CD14-positive monocyte (primary cell): ENCODE results near the gene CMPK1. TPM values are rescaled to one million over a fixed set of nuclear protein-coding genes. Genes with fewer than 3 reads are reported as not detected.

Experiments
- DNase-seq, 3 donors: peaks; one replicate each; pipeline ENCODE4 v3.0.0-alpha.2; 2011 to 2022
- H2AFZ ChIP-seq: 2 replicates; pipeline ENCODE4 v1.6.0; 2012; ENCODE audit warnings: mild to moderate bottlenecking, low read depth, low read length, inconsistent platforms; ENCODE audit not compliant: insufficient read depth, poor library complexity, severe bottlenecking
- H3K27ac ChIP-seq, 2 donors: 1 replicate in 1 of 2; 2 replicates in 1 of 2; pipeline ENCODE4 v1.5.1; 2012 to 2013; ENCODE audit warnings: low read length in 2 of 2, control low read depth in 1 of 2, inconsistent platforms in 1 of 2, low read depth in 1 of 2, mild to moderate bottlenecking in 1 of 2
- H3K27me3 ChIP-seq, 2 donors: one replicate each; pipeline versions ENCODE4 v1.6.0 to v1.6.1; 2011 to 2013; ENCODE audit warnings: low read length in 2 of 2; ENCODE audit not compliant: control insufficient read depth in 2 of 2, insufficient read depth in 2 of 2
- H3K36me3 ChIP-seq, 2 donors: replicated peaks in 1 of 2; 1 replicate in 1 of 2; 2 replicates in 1 of 2; pipeline versions ENCODE4 v1.5.1 to v1.6.1; 2012 to 2013; ENCODE audit warnings: low read length in 2 of 2, control low read depth in 1 of 2, inconsistent platforms in 1 of 2, mild to moderate bottlenecking in 1 of 2; ENCODE audit not compliant: insufficient read depth in 2 of 2, control insufficient read depth in 1 of 2
- H3K4me1 ChIP-seq, 2 donors: 1 replicate in 1 of 2; 2 replicates in 1 of 2; pipeline versions ENCODE4 v1.5.1 to v1.6.1; 2012 to 2013; ENCODE audit warnings: low read length in 2 of 2, control low read depth in 1 of 2, inconsistent platforms in 1 of 2, mild to moderate bottlenecking in 1 of 2, moderate library complexity in 1 of 2; ENCODE audit not compliant: insufficient read depth in 2 of 2, control insufficient read depth in 1 of 2
- H3K4me2 ChIP-seq: replicated peaks from 2 replicates; pipeline ENCODE3; 2012; ENCODE audit warnings: low read length, moderate library complexity, mild to moderate bottlenecking; ENCODE audit not compliant: poor library complexity, severe bottlenecking; ENCODE audit errors: extremely low read depth
- H3K4me3 ChIP-seq, 3 experiments: fragments of 200-600 bp in 1 of 3; sonication (generic) in 1 of 3; replicated peaks in 1 of 3; 1 replicate in 2 of 3; 2 replicates in 1 of 3; pipeline ENCODE4 v1.5.1; 2011 to 2013; ENCODE audit warnings: low read length in 3 of 3, mild to moderate bottlenecking in 3 of 3, control low read depth in 2 of 3, low read depth in 2 of 3, inconsistent platforms in 1 of 3, moderate library complexity in 1 of 3
- H3K79me2 ChIP-seq: 2 replicates; pipeline ENCODE4 v1.6.0; 2012; ENCODE audit warnings: mild to moderate bottlenecking, control low read depth, inconsistent platforms, low read length, moderate library complexity; ENCODE audit not compliant: insufficient read depth
- H3K9ac ChIP-seq: 2 replicates; pipeline ENCODE4 v1.6.0; 2017; ENCODE audit warnings: low read length, mild to moderate bottlenecking; ENCODE audit not compliant: insufficient read depth, poor library complexity, severe bottlenecking
- H3K9me3 ChIP-seq, 2 donors: replicated peaks in 1 of 2; 1 replicate in 1 of 2; 2 replicates in 1 of 2; pipeline versions ENCODE4 v1.5.1 to v1.6.1; 2012 to 2013; ENCODE audit warnings: low read length in 2 of 2, control low read depth in 1 of 2; ENCODE audit not compliant: control insufficient read depth in 1 of 2, insufficient read depth in 1 of 2
- H4K20me1 ChIP-seq: 2 replicates; pipeline ENCODE4 v1.6.0; 2012; ENCODE audit warnings: mild to moderate bottlenecking, low read length, control low read depth, moderate library complexity; ENCODE audit not compliant: insufficient read depth
- H3K27ac Mint-ChIP-seq, 7 donors: one replicate each; pipeline ENCODE4 v1.8.0; 2020; ENCODE audit warnings: mild to moderate bottlenecking in 7 of 7, mixed read lengths in 7 of 7, moderate library complexity in 6 of 7, inconsistent platforms in 2 of 7
- H3K27me3 Mint-ChIP-seq, 3 donors: one replicate each; pipeline ENCODE4 v1.8.0; 2021 to 2022; ENCODE audit warnings: low read depth in 3 of 3, mild to moderate bottlenecking in 3 of 3, mixed read lengths in 3 of 3, moderate library complexity in 3 of 3, inconsistent platforms in 1 of 3
- H3K36me3 Mint-ChIP-seq, 2 donors: one replicate each; pipeline ENCODE4 v1.8.0; 2020; ENCODE audit warnings: mixed read lengths in 2 of 2, inconsistent platforms in 1 of 2, mild to moderate bottlenecking in 1 of 2
- H3K4me1 Mint-ChIP-seq: one replicate; pipeline ENCODE4 v1.8.0; 2020; ENCODE audit warnings: mild to moderate bottlenecking, mixed read lengths
- H3K4me3 Mint-ChIP-seq, 2 donors: one replicate each; pipeline ENCODE4 v1.8.0; 2020; ENCODE audit warnings: mild to moderate bottlenecking in 2 of 2, mixed read lengths in 2 of 2, moderate library complexity in 1 of 2
- H3K9me3 Mint-ChIP-seq, 7 donors: one replicate each; pipeline ENCODE4 v1.8.0; 2020 to 2022; ENCODE audit warnings: mixed read lengths in 7 of 7, mild to moderate bottlenecking in 6 of 7, moderate library complexity in 6 of 7, inconsistent platforms in 2 of 7
- WGBS: methylation state at CpG from one replicate; pipeline ENCODE4 v1.1.5; 2013; ENCODE audit warnings: missing lambda C conversion rate; ENCODE audit not compliant: insufficient coverage; 5-methylcytosine and 5-hydroxymethylcytosine counted together
- intact Hi-C, 2 donors: fragments of 100-400 bp; cut with micrococcal nuclease; formaldehyde crosslinking; loops; one replicate each; pipeline versions ENCODE4 v1.15.0 to v1.15.1; 2023
- polyA plus RNA-seq, 3 donors: library from polyadenylated mRNA; depleted of rRNA in 1 of 3; unstranded in 2 of 3; stranded (reverse) in 1 of 3; fragments of 300-500 nt in 2 of 3; fragments of >200 nt in 1 of 3; fragmentation: Illumina TruSeq in 2 of 3; gene quantifications; 1 replicate in 2 of 3; 2 replicates in 1 of 3; pipeline ENCODE4 v1.2.3, GENCODE V29; 2012 to 2021
- TF ChIP-seq, protein P1 (sequence below): fragments of 200-600 bp; IDR thresholded peaks from one replicate; pipeline ENCODE4 v1.8.0; 2022; ENCODE audit warnings: antibody characterized with exemption, mild to moderate bottlenecking

CMPK1 gene
- polyA plus RNA-seq, 3 donors = 17.4 to 67.6 (median 65.2) TPM

DNA sequence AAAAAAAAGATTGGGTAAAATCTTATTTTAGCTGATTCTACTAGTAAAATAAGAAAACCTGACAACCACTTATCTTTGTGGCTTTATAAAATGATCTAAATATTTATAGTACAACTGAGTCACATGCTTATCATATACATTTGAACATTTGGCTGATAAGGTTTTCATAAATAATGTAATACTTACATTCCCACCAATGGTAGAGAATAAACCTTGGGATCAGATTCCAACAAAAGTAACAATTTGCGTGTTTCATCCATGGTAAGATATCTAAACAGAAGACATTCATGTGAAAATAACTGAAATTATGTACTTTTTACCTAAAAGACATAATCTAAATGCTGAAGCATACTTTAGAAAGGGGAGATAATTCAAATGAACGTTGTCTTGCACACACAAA, 38.0 kb upstream of the CMPK1 start:
- Histone ChIP-seq H3K36me3 (peaks cover 37 to 73% of the 10 kb centered on the region in 2 donors), H3K4me2 (no peak overlapping the region), H3K27me3 (no peaks in the 10 kb centered on the region), H3K9me3 (no peaks in the 10 kb centered on the region), H3K79me2 (no peaks in the 10 kb centered on the region), H3K27ac (no peak overlapping the region), H3K4me3 (no peak overlapping the region), H2AFZ (no peak overlapping the region), H3K4me1 (peaks cover 3 to 7% of the 10 kb centered on the region in 2 donors), H4K20me1 (no peaks in the 10 kb centered on the region), H3K9ac (no peak overlapping the region)
- Mint-ChIP-seq H3K4me3 (no peak overlapping the region), H3K27ac (no peak overlapping the region), H3K27me3 (peaks cover 0 to 1% (median 0%) of the 10 kb centered on the region in 3 donors), H3K36me3 (peaks cover 24 to 49% of the 10 kb centered on the region in 2 donors), H3K9me3 (no peaks in the 10 kb centered on the region), H3K4me1 (peaks cover 9% of the 10 kb centered on the region)
- intact Hi-C loops = no loop called here
- no peak for DNase-seq
- WGBS = no CpG with 5 or more reads among the region's 2 CpGs
- TF ChIP-seq, protein P1, sequence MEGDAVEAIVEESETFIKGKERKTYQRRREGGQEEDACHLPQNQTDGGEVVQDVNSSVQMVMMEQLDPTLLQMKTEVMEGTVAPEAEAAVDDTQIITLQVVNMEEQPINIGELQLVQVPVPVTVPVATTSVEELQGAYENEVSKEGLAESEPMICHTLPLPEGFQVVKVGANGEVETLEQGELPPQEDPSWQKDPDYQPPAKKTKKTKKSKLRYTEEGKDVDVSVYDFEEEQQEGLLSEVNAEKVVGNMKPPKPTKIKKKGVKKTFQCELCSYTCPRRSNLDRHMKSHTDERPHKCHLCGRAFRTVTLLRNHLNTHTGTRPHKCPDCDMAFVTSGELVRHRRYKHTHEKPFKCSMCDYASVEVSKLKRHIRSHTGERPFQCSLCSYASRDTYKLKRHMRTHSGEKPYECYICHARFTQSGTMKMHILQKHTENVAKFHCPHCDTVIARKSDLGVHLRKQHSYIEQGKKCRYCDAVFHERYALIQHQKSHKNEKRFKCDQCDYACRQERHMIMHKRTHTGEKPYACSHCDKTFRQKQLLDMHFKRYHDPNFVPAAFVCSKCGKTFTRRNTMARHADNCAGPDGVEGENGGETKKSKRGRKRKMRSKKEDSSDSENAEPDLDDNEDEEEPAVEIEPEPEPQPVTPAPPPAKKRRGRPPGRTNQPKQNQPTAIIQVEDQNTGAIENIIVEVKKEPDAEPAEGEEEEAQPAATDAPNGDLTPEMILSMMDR = no peak

DNA sequence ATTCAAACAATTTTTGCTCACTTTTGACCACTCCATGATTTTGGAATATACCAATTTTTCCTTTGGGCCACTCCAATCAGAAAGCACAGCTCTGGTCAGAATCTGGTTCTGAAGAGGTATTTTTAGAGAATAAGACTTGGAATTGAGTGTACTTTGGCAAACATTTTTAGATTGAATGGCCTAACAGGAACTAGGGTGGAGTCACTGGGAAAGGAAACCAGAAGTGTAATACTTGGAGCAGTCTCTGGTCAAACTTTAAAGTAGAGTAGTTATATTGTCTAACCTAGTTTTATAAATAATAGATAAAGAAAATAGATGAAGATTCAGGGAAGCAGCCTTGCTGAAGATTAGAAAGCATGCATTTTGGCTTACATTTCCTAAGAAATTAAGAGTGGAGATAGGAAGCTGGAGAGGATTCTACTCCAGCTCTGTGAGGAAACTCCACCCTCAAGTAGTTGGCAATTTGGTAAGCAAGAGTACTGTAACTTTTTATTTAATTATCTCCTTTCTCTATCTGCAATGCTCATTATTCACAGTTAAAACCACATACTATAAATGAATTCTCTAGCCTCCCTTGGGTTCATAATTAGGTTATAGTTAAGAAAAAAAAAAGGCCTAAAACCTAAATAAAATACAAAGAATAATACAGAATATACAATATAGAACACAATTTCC, 35.4 kb upstream of the CMPK1 start:
- Mint-ChIP-seq H3K27me3 (peaks cover 0 to 1% (median 0%) of the 10 kb centered on the region in 3 donors), H3K9me3 (no peaks in the 10 kb centered on the region), H3K4me1 (peaks cover 9% of the 10 kb centered on the region), H3K36me3 (peaks cover 33 to 55% of the 10 kb centered on the region in 2 donors), H3K4me3 (no peak overlapping the region), H3K27ac (peak overlapping the region in 2 of 7 donors; percentile 18 to 27)
- H3K27me3 ChIP-seq = no peaks in the 10 kb centered on the region
- H2AFZ ChIP-seq = peak overlapping the region; percentile 27
- intact Hi-C loops = no loop called here
- no peak for DNase-seq
- no peak overlapping the region for H3K9ac ChIP-seq
- peaks cover 44 to 77% of the 10 kb centered on the region in 2 donors for H3K36me3 ChIP-seq
- H3K4me3 ChIP-seq = no peak overlapping the region
- H3K27ac ChIP-seq = no peak overlapping the region
- no peak overlapping the region for H3K4me2 ChIP-seq
- H4K20me1 ChIP-seq = no peaks in the 10 kb centered on the region
- H3K4me1 ChIP-seq = peaks cover 3 to 7% of the 10 kb centered on the region in 2 donors
- TF ChIP-seq, protein P1 = no peak
- no peaks in the 10 kb centered on the region for H3K9me3 ChIP-seq
- H3K79me2 ChIP-seq = no peaks in the 10 kb centered on the region
